SK-N-SH (cell line): ENCODE measurements around the gene ROBO3. TPM values are rescaled to one million over a fixed set of nuclear protein-coding genes. Genes with fewer than 3 reads are reported as not detected.
A peak's percentile ranks its signal among the peaks of the same experiment; 100 is the strongest.

ENCODE experiments used
- CTCF ChIA-PET: fragments of 300-600, 350-600 bp; formaldehyde crosslinking; extraction: SDS; loops from one replicate; lab custom pipeline; 2021; lab: Yijun Ruan, JAX
- POLR2A ChIA-PET: fragments of 350-600 bp; sonication (Branson Sonifier 250); formaldehyde crosslinking; extraction: SDS; loops from one replicate; lab custom pipeline; 2020; ENCODE audit warnings: antibody characterized with exemption, inconsistent platforms; lab: Yijun Ruan, JAX
- DNase-seq: peaks from one replicate; pipeline ENCODE4 v3.0.0; 2012
- H2AFZ ChIP-seq: fragments of 200-600 bp; sonication (generic); 2 replicates; pipeline ENCODE4 v1.8.1; 2016; ENCODE audit warnings: antibody characterized with exemption, mild to moderate bottlenecking, low read depth
- H3F3A ChIP-seq: fragments of 200-600 bp; sonication (generic); replicated peaks from 2 replicates; pipeline ENCODE3; 2016; ENCODE audit warnings: antibody characterized with exemption, mild to moderate bottlenecking; ENCODE audit not compliant: insufficient read depth
- H3K27ac ChIP-seq, 2 experiments: fragments of 200-500 bp in 1 of 2; fragments of 200-600 bp in 1 of 2; sonication (Bioruptor generic) in 1 of 2; sonication (generic), shearing (Covaris generic) in 1 of 2; 2 replicates each; pipeline versions ENCODE4 v1.5.1 to v1.6.1; 2014 to 2016; ENCODE audit warnings: low read depth in 2 of 2, inconsistent platforms in 1 of 2, low read length in 1 of 2, mild to moderate bottlenecking in 1 of 2, mixed read lengths in 1 of 2
- H3K27me3 ChIP-seq: fragments of 200-600 bp; sonication (generic), shearing (Covaris generic); 2 replicates; pipeline ENCODE4 v1.6.1; 2016; ENCODE audit warnings: mixed run types; ENCODE audit not compliant: insufficient read depth
- H3K36me3 ChIP-seq, 2 experiments: fragments of 200-500 bp in 1 of 2; fragments of 200-600 bp in 1 of 2; sonication (Bioruptor generic) in 1 of 2; sonication (generic) in 1 of 2; replicated peaks in 1 of 2; 2 replicates each; pipeline versions ENCODE3 to v1.5.1; 2014 to 2016; ENCODE audit warnings: low read length in 1 of 2, mild to moderate bottlenecking in 1 of 2; ENCODE audit not compliant: insufficient read depth in 2 of 2, control insufficient read depth in 1 of 2
- H3K4me1 ChIP-seq, 2 experiments: fragments of 200-500 bp in 1 of 2; fragments of 200-600 bp in 1 of 2; sonication (Bioruptor generic) in 1 of 2; sonication (generic), shearing (Covaris generic) in 1 of 2; 2 replicates each; pipeline versions ENCODE4 v1.5.1 to v1.6.1; 2014 to 2016; ENCODE audit warnings: low read depth in 1 of 2, low read length in 1 of 2, mixed run types in 1 of 2; ENCODE audit not compliant: insufficient read depth in 2 of 2, control insufficient read depth in 1 of 2
- H3K4me2 ChIP-seq: fragments of 200-600 bp; sonication (generic), shearing (Covaris generic); 2 replicates; pipeline ENCODE4 v1.6.1; 2017; ENCODE audit warnings: mixed run types
- H3K4me3 ChIP-seq, 2 experiments: fragments of 200-500 bp in 1 of 2; fragments of 200-600 bp in 1 of 2; sonication (Bioruptor generic) in 1 of 2; sonication (generic), shearing (Covaris generic) in 1 of 2; 2 replicates each; pipeline versions ENCODE4 v1.5.1 to v1.8.1; 2014 to 2016; ENCODE audit warnings: low read depth in 2 of 2, inconsistent platforms in 1 of 2, low read length in 1 of 2, mild to moderate bottlenecking in 1 of 2, mixed read lengths in 1 of 2, moderate library complexity in 1 of 2
- H3K79me2 ChIP-seq: fragments of 200-600 bp; sonication (generic); 2 replicates; pipeline ENCODE4 v1.8.1; 2017; ENCODE audit warnings: mild to moderate bottlenecking; ENCODE audit not compliant: insufficient read depth
- H3K9ac ChIP-seq: fragments of 200-600 bp; sonication (generic); 2 replicates; pipeline ENCODE4 v1.6.1; 2017; ENCODE audit warnings: mixed run types
- H3K9me2 ChIP-seq: fragments of 200-600 bp; sonication (generic); 2 replicates; pipeline ENCODE4 v1.6.1; 2017; ENCODE audit warnings: mixed run types
- H3K9me3 ChIP-seq: fragments of 200-600 bp; sonication (generic); 2 replicates; pipeline ENCODE4 v1.6.1; 2017; ENCODE audit warnings: mixed run types, mild to moderate bottlenecking, moderate library complexity
- H4K20me1 ChIP-seq: fragments of 200-600 bp; sonication (generic); 2 replicates; pipeline ENCODE4 v1.6.1; 2017; ENCODE audit warnings: mild to moderate bottlenecking, mixed run types; ENCODE audit not compliant: insufficient read depth
- FOSL2 ChIP-seq: IDR thresholded peaks from 2 replicates; pipeline ENCODE4 v1.4.0; 2012; ENCODE audit warnings: low read depth, mild to moderate bottlenecking, moderate library complexity, borderline replicate concordance
- FOXJ3 ChIP-seq: sonication (generic); formaldehyde crosslinking; IDR thresholded peaks from 2 replicates; pipeline ENCODE4 v1.5.1; 2020; ENCODE audit warnings: mild to moderate bottlenecking, missing genetic modification reagents
- GATA2 ChIP-seq: sonication (generic); formaldehyde crosslinking; IDR thresholded peaks from 2 replicates; pipeline ENCODE4 v1.5.0; 2020; ENCODE audit warnings: mild to moderate bottlenecking, missing genetic modification reagents
- REST ChIP-seq: IDR thresholded peaks from 2 replicates; pipeline ENCODE4 v1.6.1; 2012; ENCODE audit warnings: mild to moderate bottlenecking, low read depth, low read length, moderate library complexity
- TAF1 ChIP-seq: IDR thresholded peaks from 2 replicates; pipeline ENCODE4 v1.6.1; 2012; ENCODE audit warnings: low read depth, mild to moderate bottlenecking, low read length, moderate library complexity, borderline replicate concordance
- USF1 ChIP-seq: IDR thresholded peaks from 2 replicates; pipeline ENCODE4 v1.4.0; 2012; ENCODE audit warnings: low read depth, borderline replicate concordance
- USF2 ChIP-seq: fragments of 150-350 bp; IDR thresholded peaks from 2 replicates; pipeline ENCODE4 v1.6.1; 2017; ENCODE audit warnings: antibody characterized with exemption, low read length, low read depth, borderline replicate concordance
- YY1 ChIP-seq: IDR thresholded peaks from 2 replicates; pipeline ENCODE4 v1.4.0; 2012; ENCODE audit warnings: low read depth, mild to moderate bottlenecking
- WGBS: methylation state at CpG from one replicate; pipeline ENCODE4 v1.1.6; 2017; ENCODE audit warnings: low lambda C conversion rate; 5-methylcytosine and 5-hydroxymethylcytosine counted together
- polyA plus RNA-seq, 3 experiments: library from polyadenylated mRNA; depleted of rRNA; stranded (reverse); fragments of >200 nt; gene quantifications; 2 replicates each; pipeline ENCODE4 v1.2.3, GENCODE V29; 2012

Gene ROBO3
- polyA plus RNA-seq, 1 of the 3 experiments (the other 2 are of a cell fraction) = 59.8 TPM

- no peak overlapping the region for H3K27ac ChIP-seq
- H3K9me2 ChIP-seq = no peaks in the 10 kb centered on the region
- H3K4me2 ChIP-seq = no peak overlapping the region
- no peaks in the 10 kb centered on the region for H3F3A ChIP-seq
- H3K9ac ChIP-seq = no peak overlapping the region
- no peaks in the 10 kb centered on the region for H4K20me1 ChIP-seq
- 24% methylated on average over 2 of the region's 4 CpGs for WGBS
- ChIA-PET POLR2A (no interaction called here), CTCF (interaction anchor here (0.9 to 2.2 kb wide), 5 partner anchors 14 to 217 kb away, joined by 3 to 16 read pairs (median 5); no protein-coding TSS in a partner anchor)
- H3K79me2 ChIP-seq = no peaks in the 10 kb centered on the region
- no peaks in the 10 kb centered on the region for H3K9me3 ChIP-seq
- H3K4me3 ChIP-seq = no peak overlapping the region
- TF ChIP-seq TAF1 = no peak
- no peak for TF ChIP-seq GATA2
- no peak for TF ChIP-seq REST
- TF ChIP-seq FOXJ3 = no peak
- no peak for TF ChIP-seq YY1
- H3K4me1 ChIP-seq = peaks cover 4 to 23% of the 10 kb centered on the region in 2 experiments; a peak in 1 of 4 replicates
- peaks cover 60% of the 10 kb centered on the region for H3K27me3 ChIP-seq
- peak; percentile 54 for DNase-seq
- no peaks in the 10 kb centered on the region for H3K36me3 ChIP-seq
- no peak overlapping the region for H2AFZ ChIP-seq
Observed at GRCh38 chr11:124861670-124862069, 3.6 kb upstream of the ROBO3 start.

- DNase-seq = peak; percentile 63
Observed at GRCh38 chr11:124863137-124863825, 2.0 kb upstream of the ROBO3 start.

More at GRCh38 chr11:124863137-124863825, 2.0 kb upstream of the ROBO3 start:
- Histone ChIP-seq H3K9ac (no peak overlapping the region), H3F3A (no peaks in the 10 kb centered on the region), H2AFZ (no peak overlapping the region), H4K20me1 (no peaks in the 10 kb centered on the region), H3K4me2 (peak overlapping the region; percentile 54), H3K27ac (no peak overlapping the region), H3K36me3 (no peaks in the 10 kb centered on the region), H3K9me3 (no peaks in the 10 kb centered on the region), H3K27me3 (peaks cover 74% of the 10 kb centered on the region), H3K4me1 (peaks cover 4 to 24% of the 10 kb centered on the region in 2 experiments; a peak in 1 of 4 replicates), H3K9me2 (no peaks in the 10 kb centered on the region), H3K79me2 (no peaks in the 10 kb centered on the region), H3K4me3 (peak overlapping the region in 1 of 2 experiments; percentile 30; a peak in 2 of 4 replicates)
- whole genome bisulfite sequencing = 27% methylated on average over 11 of the region's 31 CpGs
- no peak for TF ChIP-seq TAF1
- TF ChIP-seq USF1 = peak; percentile 72; the same call in 1 of the 2 replicates
- no peak for TF ChIP-seq USF2
- no peak for TF ChIP-seq FOSL2
- CTCF ChIA-PET = interaction anchor here (0.9 kb wide), 1 partner anchor 483 kb away, joined by 3 read pairs; no protein-coding TSS in a partner anchor
- POLR2A ChIA-PET = no interaction called here
